Tibial nerve (tissue), 4 donors: ENCODE measurements around the gene POLK.

Source experiments
- EP300 ChIP-seq, 2 donors: sonication (generic); formaldehyde crosslinking; IDR thresholded peaks; one replicate each; pipeline ENCODE4 v1.6.1; 2017; ENCODE audit warnings: antibody characterized with exemption in 2 of 2, mild to moderate bottlenecking in 1 of 2
- POLR2A ChIP-seq, 2 donors: fragments of 450-650 bp; IDR thresholded peaks; one replicate each; pipeline ENCODE4 v1.6.1; 2017; ENCODE audit warnings: antibody characterized with exemption in 2 of 2, mild to moderate bottlenecking in 2 of 2, moderate library complexity in 2 of 2
- TF ChIP-seq, protein P1 (sequence below), 5 experiments: fragments of 200-600 bp in 3 of 5; fragments of 450-650 bp in 2 of 5; sonication (generic) in 3 of 5; IDR thresholded peaks; one replicate each; pipeline ENCODE4 v1.5.1; 2016 to 2019; ENCODE audit warnings: antibody characterized with exemption in 5 of 5, mild to moderate bottlenecking in 3 of 5, moderate library complexity in 2 of 5

DNA sequence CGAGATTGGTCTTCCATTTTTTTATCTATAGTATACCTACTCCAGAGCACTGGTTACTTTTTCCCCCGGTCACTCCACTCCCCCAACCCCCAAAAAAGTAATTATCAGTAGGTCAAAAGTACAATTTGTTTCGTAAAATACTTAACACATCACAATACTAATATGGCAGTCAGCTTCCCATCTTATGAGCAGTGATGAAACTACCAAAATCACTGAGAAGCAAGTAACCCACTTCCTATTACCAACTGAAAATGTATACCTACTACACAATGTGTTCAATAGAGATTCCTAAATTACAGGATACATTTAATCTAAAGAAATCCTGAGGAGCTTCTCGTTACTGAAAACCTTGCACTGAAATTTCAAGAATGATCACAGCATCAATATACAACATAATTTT is 2.1 kb upstream of the POLK start:
- TF ChIP-seq, protein P1, sequence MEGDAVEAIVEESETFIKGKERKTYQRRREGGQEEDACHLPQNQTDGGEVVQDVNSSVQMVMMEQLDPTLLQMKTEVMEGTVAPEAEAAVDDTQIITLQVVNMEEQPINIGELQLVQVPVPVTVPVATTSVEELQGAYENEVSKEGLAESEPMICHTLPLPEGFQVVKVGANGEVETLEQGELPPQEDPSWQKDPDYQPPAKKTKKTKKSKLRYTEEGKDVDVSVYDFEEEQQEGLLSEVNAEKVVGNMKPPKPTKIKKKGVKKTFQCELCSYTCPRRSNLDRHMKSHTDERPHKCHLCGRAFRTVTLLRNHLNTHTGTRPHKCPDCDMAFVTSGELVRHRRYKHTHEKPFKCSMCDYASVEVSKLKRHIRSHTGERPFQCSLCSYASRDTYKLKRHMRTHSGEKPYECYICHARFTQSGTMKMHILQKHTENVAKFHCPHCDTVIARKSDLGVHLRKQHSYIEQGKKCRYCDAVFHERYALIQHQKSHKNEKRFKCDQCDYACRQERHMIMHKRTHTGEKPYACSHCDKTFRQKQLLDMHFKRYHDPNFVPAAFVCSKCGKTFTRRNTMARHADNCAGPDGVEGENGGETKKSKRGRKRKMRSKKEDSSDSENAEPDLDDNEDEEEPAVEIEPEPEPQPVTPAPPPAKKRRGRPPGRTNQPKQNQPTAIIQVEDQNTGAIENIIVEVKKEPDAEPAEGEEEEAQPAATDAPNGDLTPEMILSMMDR (IDR thresholded peaks at IDR 0.05) = no peak
- TF ChIP-seq EP300 (IDR thresholded peaks at IDR 0.05) (no peak), POLR2A (IDR thresholded peaks at IDR 0.05) (no peak)
